ENCODE measurements around the gene MATN1. TPM values are rescaled to one million over a fixed set of nuclear protein-coding genes. Genes with fewer than 3 reads are reported as not detected.

MATN1 gene
- total and polyA plus RNA-seq, 2 experiments from 2014 or later = 0.47 to 3.7 TPM

- no peaks in the 10 kb centered on the region for H3K36me3 ChIP-seq (replicated peaks; ENCODE audit: insufficient read depth, low read depth)
- no peaks in the 10 kb centered on the region for H3K79me2 ChIP-seq
- no peaks in the 10 kb centered on the region for H3K4me1 ChIP-seq (ENCODE audit: insufficient read depth)
- no peak overlapping the region for H3K4me3 ChIP-seq
- 67% methylated on average over 17 of the region's 17 CpGs for WGBS (ENCODE audit: low lambda C conversion rate, missing lambda C conversion rate)
- no peak for TF ChIP-seq EZH2phosphoT487 (IDR thresholded peaks at IDR 0.05; ENCODE audit: low read depth, severe bottlenecking, unreplicated experiment)
- H3K4me2 ChIP-seq = no peak overlapping the region
- no peak for DNase-seq (ENCODE audit: low spot score)
- H3K27me3 ChIP-seq = peaks cover 2% of the 10 kb centered on the region
- no peaks in the 10 kb centered on the region for H3K9me2 ChIP-seq (replicated peaks; ENCODE audit: insufficient read depth)
- no peak overlapping the region for H3K27ac ChIP-seq
- no peaks in the 10 kb centered on the region for H3K9me3 ChIP-seq (ENCODE audit: low read depth)
- no peak overlapping the region for H2AFZ ChIP-seq
- no peaks in the 10 kb centered on the region for H4K20me1 ChIP-seq (ENCODE audit: insufficient read depth, poor library complexity, severe bottlenecking)
Measured at GRCh38 chr1:30756545-30757351, 33.4 kb upstream of the MATN1 start.

- no peak for TF ChIP-seq CTCF (IDR thresholded peaks at IDR 0.05; ENCODE audit: poor library complexity)
- TF ChIP-seq EZH2 (IDR thresholded peaks at IDR 0.05; ENCODE audit: borderline replicate concordance) = no peak
- TF ChIP-seq EZH2phosphoT487 (IDR thresholded peaks at IDR 0.05; ENCODE audit: low read depth, severe bottlenecking, unreplicated experiment) = no peak
- H3K27me3 ChIP-seq = peaks cover 2% of the 10 kb centered on the region
- H3K4me1 ChIP-seq (ENCODE audit: insufficient read depth) = no peaks in the 10 kb centered on the region
- DNase-seq (ENCODE audit: low spot score) = no peak
- H3K36me3 ChIP-seq (replicated peaks; ENCODE audit: insufficient read depth, low read depth) = no peaks in the 10 kb centered on the region
- no peak overlapping the region for H3K4me3 ChIP-seq
- no peaks in the 10 kb centered on the region for H3K9me3 ChIP-seq (ENCODE audit: low read depth)
- H3K9me2 ChIP-seq (replicated peaks; ENCODE audit: insufficient read depth) = no peaks in the 10 kb centered on the region
- H3K27ac ChIP-seq = no peak overlapping the region
- 95% methylated on average over 4 of the region's 4 CpGs for WGBS (ENCODE audit: low lambda C conversion rate, missing lambda C conversion rate)
- no peaks in the 10 kb centered on the region for H4K20me1 ChIP-seq (ENCODE audit: insufficient read depth, poor library complexity, severe bottlenecking)
- no peak overlapping the region for H3K4me2 ChIP-seq
- H2AFZ ChIP-seq = no peak overlapping the region
- H3K79me2 ChIP-seq = no peaks in the 10 kb centered on the region
Measured at GRCh38 chr1:30756206-30756544, 32.8 kb upstream of the MATN1 start.

GRCh38 chr1:30755746-30756145, 32.4 kb upstream of the MATN1 start:
- DNase-seq (ENCODE audit: low spot score) = no peak
- no peaks in the 10 kb centered on the region for H3K4me1 ChIP-seq (ENCODE audit: insufficient read depth)
- no peak overlapping the region for H3K27ac ChIP-seq
- no peak for TF ChIP-seq EZH2 (IDR thresholded peaks at IDR 0.05; ENCODE audit: borderline replicate concordance)
- no peak for TF ChIP-seq EZH2phosphoT487 (IDR thresholded peaks at IDR 0.05; ENCODE audit: low read depth, severe bottlenecking, unreplicated experiment)
- no peak for TF ChIP-seq CTCF (IDR thresholded peaks at IDR 0.05; ENCODE audit: poor library complexity)
- H3K36me3 ChIP-seq (replicated peaks; ENCODE audit: insufficient read depth, low read depth) = no peaks in the 10 kb centered on the region
- H4K20me1 ChIP-seq (ENCODE audit: insufficient read depth, poor library complexity, severe bottlenecking) = no peaks in the 10 kb centered on the region
- H2AFZ ChIP-seq = no peak overlapping the region
- no peak overlapping the region for H3K4me3 ChIP-seq
- H3K9me2 ChIP-seq (replicated peaks; ENCODE audit: insufficient read depth) = no peaks in the 10 kb centered on the region
- peaks cover 2% of the 10 kb centered on the region for H3K27me3 ChIP-seq
- no peaks in the 10 kb centered on the region for H3K79me2 ChIP-seq
- H3K4me2 ChIP-seq = no peak overlapping the region
- 87% methylated on average over 4 of the region's 4 CpGs for WGBS (ENCODE audit: low lambda C conversion rate, missing lambda C conversion rate)
- H3K9me3 ChIP-seq (ENCODE audit: low read depth) = no peaks in the 10 kb centered on the region

GRCh38 chr1:30755334-30755733, 31.9 kb upstream of the MATN1 start:
- WGBS (ENCODE audit: low lambda C conversion rate, missing lambda C conversion rate) = 97% methylated on average over 6 of the region's 6 CpGs
- Histone ChIP-seq H3K9me3 (ENCODE audit: low read depth) (no peaks in the 10 kb centered on the region), H4K20me1 (ENCODE audit: insufficient read depth, poor library complexity, severe bottlenecking) (no peaks in the 10 kb centered on the region), H3K27ac (no peak overlapping the region), H3K4me2 (no peak overlapping the region), H3K36me3 (replicated peaks; ENCODE audit: insufficient read depth, low read depth) (no peaks in the 10 kb centered on the region), H3K79me2 (no peaks in the 10 kb centered on the region), H3K9me2 (replicated peaks; ENCODE audit: insufficient read depth) (no peaks in the 10 kb centered on the region), H3K27me3 (peaks cover 2% of the 10 kb centered on the region), H3K4me1 (ENCODE audit: insufficient read depth) (no peaks in the 10 kb centered on the region), H3K4me3 (no peak overlapping the region), H2AFZ (no peak overlapping the region)
- no peak for DNase-seq (ENCODE audit: low spot score)
- TF ChIP-seq CTCF (IDR thresholded peaks at IDR 0.05; ENCODE audit: poor library complexity) (no peak), EZH2 (IDR thresholded peaks at IDR 0.05; ENCODE audit: borderline replicate concordance) (no peak), EZH2phosphoT487 (IDR thresholded peaks at IDR 0.05; ENCODE audit: low read depth, severe bottlenecking, unreplicated experiment) (no peak)
